B cell (primary cell): Measurements from ENCODE around the gene NAA80. TPM values are rescaled to one million over a fixed set of nuclear protein-coding genes. Genes with fewer than 3 reads are reported as not detected.

Experiments
- ATAC-seq: fragments of 200-7000 bp; cut with Tn5 transposase; one replicate; pipeline ENCODE4 v1.10.0; 2021; ENCODE audit warnings: low read depth, mild to moderate bottlenecking, moderate number of reproducible peaks, moderate library complexity
- CTCF ChIA-PET: fragments of 350-600 bp; sonication (Branson Sonifier 250); formaldehyde crosslinking; loops from one replicate; lab custom pipeline; 2021; ENCODE audit warnings: antibody characterized with exemption, inconsistent platforms; lab: Charles Lee
- POLR2A ChIA-PET: fragments of 350-600 bp; sonication (Branson Sonifier 250); formaldehyde crosslinking; loops from one replicate; lab custom pipeline; 2021; ENCODE audit warnings: antibody characterized with exemption; lab: Charles Lee
- DNase-seq: peaks from one replicate; pipeline ENCODE4 v3.0.0; 2013
- H2AFZ ChIP-seq: 2 replicates; pipeline ENCODE4 v1.6.1; 2012; ENCODE audit warnings: mild to moderate bottlenecking, low read depth, low read length; ENCODE audit not compliant: insufficient read depth, poor library complexity, severe bottlenecking
- H3K27ac ChIP-seq, 2 donors: 1 replicate in 1 of 2; 2 replicates in 1 of 2; pipeline ENCODE4 v1.5.1; 2012 to 2013; ENCODE audit warnings: low read length in 2 of 2, mild to moderate bottlenecking in 2 of 2, moderate library complexity in 1 of 2
- H3K27me3 ChIP-seq, 4 experiments: fragments of 200-600 bp in 1 of 4; sonication (generic) in 1 of 4; replicated peaks in 1 of 4; 1 replicate in 2 of 4; 2 replicates in 2 of 4; pipeline versions ENCODE4 v1.6.1 to v1.7.0; 2013 to 2016; ENCODE audit warnings: low read length in 3 of 4, mild to moderate bottlenecking in 2 of 4, mixed read lengths in 1 of 4, moderate library complexity in 1 of 4; ENCODE audit not compliant: insufficient read depth in 4 of 4, control insufficient read depth in 3 of 4; ENCODE audit errors: control extremely low read depth in 1 of 4
- H3K36me3 ChIP-seq, 2 experiments: replicated peaks in 1 of 2; 1 replicate in 1 of 2; 2 replicates in 1 of 2; pipeline versions ENCODE4 v1.6.1 to v1.7.1; 2013; ENCODE audit warnings: low read length in 1 of 2; ENCODE audit not compliant: insufficient read depth in 2 of 2, control insufficient read depth in 1 of 2; ENCODE audit errors: control extremely low read depth in 1 of 2, extremely low read depth in 1 of 2
- H3K4me1 ChIP-seq, 2 donors: fragments of 200-600 bp in 1 of 2; sonication (generic) in 1 of 2; 1 replicate in 1 of 2; 2 replicates in 1 of 2; pipeline versions ENCODE4 v1.5.1 to v1.6.1; 2013 to 2017; ENCODE audit warnings: low read length in 2 of 2; ENCODE audit not compliant: control insufficient read depth in 2 of 2, insufficient read depth in 2 of 2
- H3K4me2 ChIP-seq: replicated peaks from 2 replicates; pipeline ENCODE3; 2012; ENCODE audit warnings: mild to moderate bottlenecking, low read depth, low read length; ENCODE audit not compliant: poor library complexity, severe bottlenecking
- H3K4me3 ChIP-seq, 5 experiments: fragments of 200-600 bp in 1 of 5; sonication (generic) in 1 of 5; 1 replicate in 3 of 5; 2 replicates in 2 of 5; pipeline versions ENCODE4 v1.5.1 to v1.7.0; 2011 to 2016; ENCODE audit warnings: low read length in 4 of 5, mild to moderate bottlenecking in 4 of 5, low read depth in 2 of 5, control low read depth in 1 of 5, moderate library complexity in 1 of 5; ENCODE audit not compliant: insufficient read depth in 1 of 5; ENCODE audit errors: control extremely low read depth in 1 of 5, extremely low read depth in 1 of 5
- H3K79me2 ChIP-seq: fragments of 200-600 bp; sonication (generic); one replicate; pipeline ENCODE4 v1.6.0; 2016; ENCODE audit warnings: low read length; ENCODE audit not compliant: control insufficient read depth, insufficient read depth
- H3K9ac ChIP-seq: fragments of 200-600 bp; sonication (generic); 2 replicates; pipeline ENCODE4 v1.6.1; 2017; ENCODE audit warnings: mild to moderate bottlenecking, low read length, moderate library complexity
- H3K9me3 ChIP-seq, 3 donors: one replicate each; pipeline versions ENCODE4 v1.6.1 to v1.7.1; 2013; ENCODE audit warnings: low read length in 2 of 3; ENCODE audit not compliant: control insufficient read depth in 2 of 3, insufficient read depth in 1 of 3; ENCODE audit errors: control extremely low read depth in 1 of 3
- H4K20me1 ChIP-seq: 2 replicates; pipeline ENCODE4 v1.6.0; 2012; ENCODE audit warnings: mild to moderate bottlenecking, low read length; ENCODE audit not compliant: insufficient read depth, control insufficient read depth, poor library complexity, severe bottlenecking
- H3K27ac Mint-ChIP-seq: one replicate; pipeline ENCODE4 v1.8.0; 2021; ENCODE audit warnings: mixed read lengths
- H3K27me3 Mint-ChIP-seq: one replicate; pipeline ENCODE4 v1.8.0; 2021; ENCODE audit warnings: mixed read lengths
- H3K4me1 Mint-ChIP-seq: one replicate; pipeline ENCODE4 v1.8.0; 2021; ENCODE audit warnings: mixed read lengths
- H3K4me3 Mint-ChIP-seq: one replicate; pipeline ENCODE4 v1.8.0; 2021; ENCODE audit warnings: mixed read lengths
- H3K9me3 Mint-ChIP-seq: one replicate; pipeline ENCODE4 v1.8.0; 2022; ENCODE audit warnings: mixed read lengths; ENCODE audit not compliant: insufficient read depth
- EZH2 ChIP-seq: IDR thresholded peaks from 2 replicates; pipeline ENCODE4 v1.6.1; 2012; ENCODE audit warnings: borderline replicate concordance, low read depth, mild to moderate bottlenecking, moderate library complexity, low read length; ENCODE audit not compliant: insufficient read depth, poor library complexity, severe bottlenecking
- whole genome bisulfite sequencing: methylation state at CpG from one replicate; pipeline ENCODE4 v1.1.5; 2013; ENCODE audit warnings: missing lambda C conversion rate; ENCODE audit not compliant: insufficient coverage; 5-methylcytosine and 5-hydroxymethylcytosine counted together
- intact Hi-C: fragments of 100-400 bp; cut with micrococcal nuclease; formaldehyde crosslinking; loops from one replicate; pipeline ENCODE4 v1.10.0; 2022
- polyA plus RNA-seq: library from polyadenylated mRNA; depleted of rRNA; stranded (reverse); fragments of >200 nt; gene quantifications from 2 replicates; pipeline ENCODE4 v1.2.3, GENCODE V29; 2012
- total RNA-seq, 2 donors: library from RNA; stranded (reverse); fragments of 120-200 nt in 1 of 2; gene quantifications; 1 replicate in 1 of 2; 2 replicates in 1 of 2; pipeline versions ENCODE4 v1.2.3 to v1.2.4, GENCODE V29; 2013 to 2022
- TF ChIP-seq, protein P1 (sequence below): fragments of 200-600 bp; IDR thresholded peaks from one replicate; pipeline ENCODE4 v1.8.0; 2022; ENCODE audit warnings: antibody characterized with exemption, mild to moderate bottlenecking

The NAA80 gene
- total and polyA plus RNA-seq, 2 donors (not counting 1 experiment from before 2014, with no cell fraction given): 37.8 to 49.0 TPM

DNA sequence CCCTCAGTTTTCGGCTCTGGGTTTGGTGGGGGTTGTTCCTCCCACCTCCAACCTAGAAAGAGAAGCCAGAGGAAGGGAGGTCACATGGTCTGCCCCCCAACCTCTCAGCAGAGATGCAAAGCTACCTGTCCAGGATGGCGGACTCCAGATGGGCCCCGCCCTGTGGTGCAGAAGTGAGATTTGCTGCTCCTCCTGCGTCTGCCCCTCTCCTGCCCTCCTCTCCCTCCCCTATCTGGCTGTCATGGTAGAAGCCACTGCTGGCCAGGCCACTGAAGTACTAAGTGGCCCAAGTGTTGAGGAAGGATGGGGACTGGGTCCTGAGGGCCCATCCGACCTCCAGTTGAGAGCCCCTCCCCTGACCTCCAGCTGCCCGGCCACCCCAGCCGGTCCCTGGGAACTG, 32.4 kb downstream of the NAA80 start:
- POLR2A ChIA-PET: no interaction called here
- Mint-ChIP-seq H3K27ac (no peak overlapping the region), H3K9me3 (no peaks in the 10 kb centered on the region), H3K4me1 (no peaks in the 10 kb centered on the region), H3K4me3 (no peak overlapping the region), H3K27me3 (peaks cover 17% of the 10 kb centered on the region)
- Histone ChIP-seq H3K27me3 (peaks cover 0 to 34% (median 6%) of the 10 kb centered on the region in 4 experiments), H3K9ac (no peak overlapping the region), H3K4me3 (no peak overlapping the region), H3K79me2 (no peaks in the 10 kb centered on the region), H2AFZ (no peak overlapping the region), H4K20me1 (no peaks in the 10 kb centered on the region), H3K36me3 (no peaks in the 10 kb centered on the region), H3K27ac (no peak overlapping the region), H3K4me2 (no peak overlapping the region), H3K4me1 (no peaks in the 10 kb centered on the region), H3K9me3 (no peaks in the 10 kb centered on the region)
- ATAC-seq (no peak), DNase-seq (no peak)
- intact Hi-C loops: no loop called here
- TF ChIP-seq, protein P1, sequence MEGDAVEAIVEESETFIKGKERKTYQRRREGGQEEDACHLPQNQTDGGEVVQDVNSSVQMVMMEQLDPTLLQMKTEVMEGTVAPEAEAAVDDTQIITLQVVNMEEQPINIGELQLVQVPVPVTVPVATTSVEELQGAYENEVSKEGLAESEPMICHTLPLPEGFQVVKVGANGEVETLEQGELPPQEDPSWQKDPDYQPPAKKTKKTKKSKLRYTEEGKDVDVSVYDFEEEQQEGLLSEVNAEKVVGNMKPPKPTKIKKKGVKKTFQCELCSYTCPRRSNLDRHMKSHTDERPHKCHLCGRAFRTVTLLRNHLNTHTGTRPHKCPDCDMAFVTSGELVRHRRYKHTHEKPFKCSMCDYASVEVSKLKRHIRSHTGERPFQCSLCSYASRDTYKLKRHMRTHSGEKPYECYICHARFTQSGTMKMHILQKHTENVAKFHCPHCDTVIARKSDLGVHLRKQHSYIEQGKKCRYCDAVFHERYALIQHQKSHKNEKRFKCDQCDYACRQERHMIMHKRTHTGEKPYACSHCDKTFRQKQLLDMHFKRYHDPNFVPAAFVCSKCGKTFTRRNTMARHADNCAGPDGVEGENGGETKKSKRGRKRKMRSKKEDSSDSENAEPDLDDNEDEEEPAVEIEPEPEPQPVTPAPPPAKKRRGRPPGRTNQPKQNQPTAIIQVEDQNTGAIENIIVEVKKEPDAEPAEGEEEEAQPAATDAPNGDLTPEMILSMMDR: no peak
- TF ChIP-seq EZH2: no peak
- CTCF ChIA-PET: interaction anchor here (1.4 to 2.4 kb wide), 4 partner anchors 8 to 73 kb away, joined by 4 to 12 read pairs (median 5); no protein-coding TSS in a partner anchor
- 75% methylated on average over 2 of the region's 7 CpGs for WGBS

DNA sequence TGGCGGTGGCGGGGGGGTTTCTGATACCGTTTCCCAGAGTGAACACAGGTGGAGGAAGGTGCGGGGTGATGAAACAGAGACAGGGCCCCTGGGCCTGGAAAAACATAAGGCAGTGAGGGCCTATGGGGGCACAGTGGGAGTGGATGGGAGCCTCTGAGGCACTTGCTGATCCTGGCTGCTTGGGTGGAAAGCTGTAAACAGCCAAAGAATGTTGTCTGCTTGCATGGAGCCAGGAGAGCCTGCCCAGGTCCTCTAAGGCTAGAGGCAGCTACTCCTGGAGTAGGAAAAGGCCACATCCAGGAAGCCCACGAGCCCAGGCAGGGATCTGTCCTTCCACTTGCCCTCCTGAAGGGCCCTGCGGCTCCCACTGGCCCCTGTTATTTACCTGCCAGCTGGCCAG, 33.2 kb downstream of the NAA80 start:
- H3K9ac ChIP-seq: no peak overlapping the region
- H3K27ac Mint-ChIP-seq: no peak overlapping the region

More for the DNA sequence above, 33.2 kb downstream of the NAA80 start:
- Mint-ChIP-seq H3K4me3 (no peak overlapping the region), H3K9me3 (no peaks in the 10 kb centered on the region), H3K27me3 (peaks cover 17% of the 10 kb centered on the region), H3K4me1 (no peaks in the 10 kb centered on the region)
- no peaks in the 10 kb centered on the region for H3K4me1 ChIP-seq
- no peak overlapping the region for H3K4me2 ChIP-seq
- no peaks in the 10 kb centered on the region for H4K20me1 ChIP-seq
- no peak overlapping the region for H3K4me3 ChIP-seq
- DNase-seq (no peak), ATAC-seq (no peak)
- intact Hi-C loops: no loop called here
- WGBS: 86% methylated on average over 4 of the region's 6 CpGs
- no peak overlapping the region for H3K27ac ChIP-seq
- no peaks in the 10 kb centered on the region for H3K9me3 ChIP-seq
- no peaks in the 10 kb centered on the region for H3K36me3 ChIP-seq
- TF ChIP-seq EZH2: no peak
- TF ChIP-seq, protein P1: no peak
- no peak overlapping the region for H2AFZ ChIP-seq
- POLR2A ChIA-PET: interaction anchor here (0.6 kb wide), 1 partner anchor 85 kb away, joined by 3 read pairs; no protein-coding TSS in a partner anchor
- peaks cover 0 to 34% (median 6%) of the 10 kb centered on the region in 4 experiments for H3K27me3 ChIP-seq
- CTCF ChIA-PET: interaction anchor here (1.4 to 2.4 kb wide), 3 partner anchors 19 to 72 kb away, joined by 4 to 12 read pairs (median 6); no protein-coding TSS in a partner anchor
- H3K79me2 ChIP-seq: no peaks in the 10 kb centered on the region
